Activated CD8-positive, alpha-beta memory T cell treated with anti-CD3 and anti-CD28 coated beads, Interleukin-2, amount 50 U/mL, for 1 hour (primary cell): ENCODE data around the gene CHKA.
"Not testable (repeated sequence)": the region's sequence is repeated elsewhere in the genome, so short reads cannot be mapped to it uniquely, and the experiment has no call there.

Experiments used
- DNase-seq: peaks from one replicate; pipeline ENCODE4 v3.0.0-alpha.2; 2020; ENCODE audit errors: extremely low read depth

CHKA gene

GRCh38 chr11:68116126-68116525 lies 5.1 kb downstream of the CHKA start:
- DNase-seq = no peak

GRCh38 chr11:68115285-68115684 lies 5.9 kb downstream of the CHKA start:
- DNase-seq = no peak

- no peak for DNase-seq
Measured at GRCh38 chr11:68113986-68114385, 7.2 kb downstream of the CHKA start.

GRCh38 chr11:68107689-68108088 lies 13.5 kb downstream of the CHKA start:
- no peak for DNase-seq

GRCh38 chr11:68106165-68106940 lies 14.8 kb downstream of the CHKA start:
- no peak for DNase-seq

GRCh38 chr11:68099474-68100405 lies 21.4 kb downstream of the CHKA start:
- no peak for DNase-seq

- no peak for DNase-seq
Measured at GRCh38 chr11:68099057-68099456, 22.1 kb downstream of the CHKA start.

- DNase-seq = no peak
Measured at GRCh38 chr11:68096962-68097361, 24.2 kb downstream of the CHKA start.

GRCh38 chr11:68093565-68093964 lies 27.6 kb downstream of the CHKA start:
- DNase-seq = no peak

GRCh38 chr11:68092946-68093345 lies 28.2 kb downstream of the CHKA start:
- not testable (repeated sequence) for DNase-seq

GRCh38 chr11:68092411-68092810 lies 28.8 kb downstream of the CHKA start:
- no peak for DNase-seq

GRCh38 chr11:68090706-68091105 lies 30.5 kb downstream of the CHKA start:
- DNase-seq = no peak

- no peak for DNase-seq
Measured at GRCh38 chr11:68090287-68090686, 30.9 kb downstream of the CHKA start.

GRCh38 chr11:68089679-68090078 lies 31.5 kb downstream of the CHKA start:
- DNase-seq = no peak

GRCh38 chr11:68083517-68083916 lies 37.7 kb downstream of the CHKA start:
- DNase-seq = no peak

GRCh38 chr11:68082481-68082880 lies 38.7 kb downstream of the CHKA start:
- no peak for DNase-seq

- no peak for DNase-seq
Measured at GRCh38 chr11:68081691-68082090, 39.5 kb downstream of the CHKA start.

- DNase-seq = no peak
Measured at GRCh38 chr11:68080860-68081259, 40.3 kb downstream of the CHKA start.

- no peak for DNase-seq
Measured at GRCh38 chr11:68077617-68078582, 43.3 kb downstream of the CHKA start.

GRCh38 chr11:68076371-68077042 lies 44.7 kb downstream of the CHKA start:
- no peak for DNase-seq
